A549 (cell line): Measurements from ENCODE around the gene TRIM38.

Experiments used
- CHD2 ChIP-seq: fragments of 150-350 bp; IDR thresholded peaks from 2 replicates; pipeline ENCODE4 v1.6.1; 2014; ENCODE audit warnings: low read length; ENCODE audit not compliant: partially characterized antibody
- CTCF ChIP-seq: fragments of >200 bp; sonication (Bioruptor Twin); formaldehyde crosslinking; IDR thresholded peaks from 3 replicates; pipeline ENCODE4 v1.5.1; 2016
- FOSL2 ChIP-seq, 2 experiments: fragments of 450-650 bp in 1 of 2; fragments of >200 bp in 1 of 2; sonication (Bioruptor Twin) in 1 of 2; formaldehyde crosslinking; IDR thresholded peaks; 2 replicates each; pipeline versions ENCODE4 v1.5.0 to v1.6.1; 2016 to 2020; ENCODE audit warnings: mild to moderate bottlenecking in 1 of 2, moderate library complexity in 1 of 2
- HDAC2 ChIP-seq: fragments of 200-600 bp; sonication (generic); IDR thresholded peaks from 2 replicates; pipeline ENCODE4 v1.6.1; 2016
- HOXA7 ChIP-seq: fragments of 250-450 bp; sonication (Bioruptor Pico); IDR thresholded peaks from 2 replicates; pipeline ENCODE4 v1.5.0; 2020; ENCODE audit warnings: mild to moderate bottlenecking, moderate library complexity
- KDM5A ChIP-seq: fragments of 200-600 bp; sonication (generic); IDR thresholded peaks from 2 replicates; pipeline ENCODE4 v1.6.1; 2016; ENCODE audit warnings: antibody characterized with exemption, mild to moderate bottlenecking
- MYC ChIP-seq: IDR thresholded peaks from 2 replicates; pipeline ENCODE4 v1.6.1; 2012; ENCODE audit warnings: mild to moderate bottlenecking, inconsistent platforms, low read length, improper control_type of control experiment, borderline replicate concordance
- POLR2A ChIP-seq: IDR thresholded peaks from 2 replicates; pipeline ENCODE4 v1.6.1; 2012; ENCODE audit warnings: mild to moderate bottlenecking, low read length
- REST ChIP-seq: fragments of 200-600 bp; sonication (generic); IDR thresholded peaks from 2 replicates; pipeline ENCODE4 v1.6.1; 2016; ENCODE audit warnings: antibody characterized with exemption, mild to moderate bottlenecking, moderate library complexity
- RNF2 ChIP-seq: fragments of 200-600 bp; sonication (generic); IDR thresholded peaks from 2 replicates; pipeline ENCODE4 v1.6.1; 2016; ENCODE audit warnings: low read depth, mild to moderate bottlenecking, antibody characterized with exemption, moderate library complexity, borderline replicate concordance
- TP53 ChIP-seq: fragments of 250-450 bp; sonication (Bioruptor Pico); IDR thresholded peaks from 2 replicates; pipeline ENCODE4 v1.5.0; 2021; ENCODE audit warnings: mild to moderate bottlenecking, moderate library complexity
- USF2 ChIP-seq: fragments of 450-650 bp; IDR thresholded peaks from 2 replicates; pipeline ENCODE4 v1.6.1; 2014; ENCODE audit warnings: antibody characterized with exemption
- TF ChIP-seq, protein P1 (sequence below): fragments of 250-450 bp; sonication (Bioruptor Pico); IDR thresholded peaks from 2 replicates; pipeline ENCODE4 v1.5.0; 2021; ENCODE audit warnings: mild to moderate bottlenecking, moderate library complexity, borderline replicate concordance

GRCh38 chr6:25934156-25934555, 28.4 kb upstream of the TRIM38 start:
- TF ChIP-seq CHD2 (no peak), HDAC2 (no peak), CTCF (no peak), HOXA7 (CRISPR knock-in tag) (no peak), REST (no peak), MYC (no peak), POLR2A (no peak), TP53 (CRISPR knock-in tag) (no peak), FOSL2 (IDR thresholded peaks at IDR 0.05) (no peak), FOSL2 (CRISPR knock-in tag; IDR thresholded peaks at IDR 0.05) (no peak), RNF2 (no peak), KDM5A (no peak), USF2 (no peak)
- TF ChIP-seq, protein P1, sequence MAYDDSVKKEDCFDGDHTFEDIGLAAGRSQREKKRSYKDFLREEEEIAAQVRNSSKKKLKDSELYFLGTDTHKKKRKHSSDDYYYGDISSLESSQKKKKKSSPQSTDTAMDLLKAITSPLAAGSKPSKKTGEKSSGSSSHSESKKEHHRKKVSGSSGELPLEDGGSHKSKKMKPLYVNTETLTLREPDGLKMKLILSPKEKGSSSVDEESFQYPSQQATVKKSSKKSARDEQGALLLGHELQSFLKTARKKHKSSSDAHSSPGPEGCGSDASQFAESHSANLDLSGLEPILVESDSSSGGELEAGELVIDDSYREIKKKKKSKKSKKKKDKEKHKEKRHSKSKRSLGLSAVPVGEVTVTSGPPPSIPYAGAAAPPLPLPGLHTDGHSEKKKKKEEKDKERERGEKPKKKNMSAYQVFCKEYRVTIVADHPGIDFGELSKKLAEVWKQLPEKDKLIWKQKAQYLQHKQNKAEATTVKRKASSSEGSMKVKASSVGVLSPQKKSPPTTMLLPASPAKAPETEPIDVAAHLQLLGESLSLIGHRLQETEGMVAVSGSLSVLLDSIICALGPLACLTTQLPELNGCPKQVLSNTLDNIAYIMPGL (CRISPR knock-in tag): no peak
